DND-41 (cell line): ENCODE data around the gene RSPH9.

Experiments used
- ATAC-seq: fragments of 200-7000 bp; cut with Tn5 transposase; 3 replicates; pipeline ENCODE4 v1.9.1; 2021; ENCODE audit warnings: low read depth; ENCODE audit not compliant: insufficient read depth
- DNase-seq: peaks from one replicate; pipeline ENCODE4 v3.0.0-alpha.2; 2020
- H2AFZ ChIP-seq: 2 replicates; pipeline ENCODE4 v1.6.0; 2012; ENCODE audit warnings: low read depth, low read length
- H3K27ac ChIP-seq: 2 replicates; pipeline ENCODE4 v1.5.1; 2012; ENCODE audit warnings: low read length, inconsistent platforms
- H3K27me3 ChIP-seq: fragments of 200-600 bp; sonication (generic); 2 replicates; pipeline ENCODE4 v1.6.0; 2012; ENCODE audit warnings: low read length, mild to moderate bottlenecking, inconsistent platforms; ENCODE audit not compliant: insufficient read depth, poor library complexity
- H3K36me3 ChIP-seq: 2 replicates; pipeline ENCODE4 v1.5.1; 2012; ENCODE audit warnings: low read length, inconsistent platforms; ENCODE audit not compliant: insufficient read depth
- H3K4me1 ChIP-seq: 2 replicates; pipeline ENCODE4 v1.5.1; 2012; ENCODE audit warnings: mild to moderate bottlenecking, low read length; ENCODE audit not compliant: insufficient read depth
- H3K4me2 ChIP-seq: 2 replicates; pipeline ENCODE4 v1.6.0; 2012; ENCODE audit warnings: mild to moderate bottlenecking, moderate library complexity, low read length, inconsistent platforms; ENCODE audit not compliant: insufficient read depth
- H3K4me3 ChIP-seq, 2 experiments: fragments of 200-600 bp in 1 of 2; shearing (Covaris generic) in 1 of 2; 2 replicates each; pipeline ENCODE4 v1.5.1; 2012 to 2016; ENCODE audit warnings: inconsistent platforms in 2 of 2, low read length in 2 of 2, mild to moderate bottlenecking in 2 of 2, low read depth in 1 of 2, moderate library complexity in 1 of 2
- H3K79me2 ChIP-seq: 2 replicates; pipeline ENCODE4 v1.6.0; 2012; ENCODE audit warnings: low read length, inconsistent platforms; ENCODE audit not compliant: insufficient read depth
- H3K9ac ChIP-seq: 2 replicates; pipeline ENCODE4 v1.6.0; 2012; ENCODE audit warnings: low read depth, mild to moderate bottlenecking, inconsistent platforms, low read length, moderate library complexity
- H3K9me3 ChIP-seq: 2 replicates; pipeline ENCODE4 v1.5.1; 2012; ENCODE audit warnings: low read length, moderate library complexity, mild to moderate bottlenecking, inconsistent platforms; ENCODE audit not compliant: insufficient read depth, severe bottlenecking
- H4K20me1 ChIP-seq: 2 replicates; pipeline ENCODE4 v1.6.0; 2012; ENCODE audit warnings: low read length; ENCODE audit not compliant: insufficient read depth
- EZH2 ChIP-seq: IDR thresholded peaks from 3 replicates; pipeline ENCODE4 v1.6.1; 2012; ENCODE audit warnings: borderline replicate concordance, low read depth, mild to moderate bottlenecking, moderate library complexity, low read length, inconsistent platforms; ENCODE audit not compliant: severe bottlenecking
- TF ChIP-seq, protein P1 (sequence below): IDR thresholded peaks from 2 replicates; pipeline ENCODE4 v1.5.1; 2012; ENCODE audit warnings: borderline replicate concordance, low read length, moderate library complexity, mild to moderate bottlenecking; ENCODE audit not compliant: poor library complexity, severe bottlenecking; ENCODE audit errors: extremely low read depth

RSPH9 gene

GRCh38 chr6:43606019-43606418 is 38.8 kb upstream of the RSPH9 start:
- no peak for ATAC-seq
- Histone ChIP-seq H4K20me1 (no peaks in the 10 kb centered on the region), H3K9ac (no peak overlapping the region), H3K27ac (no peak overlapping the region), H3K79me2 (no peaks in the 10 kb centered on the region), H3K36me3 (peaks cover 87% of the 10 kb centered on the region), H3K9me3 (no peaks in the 10 kb centered on the region), H3K27me3 (no peaks in the 10 kb centered on the region), H3K4me2 (no peak overlapping the region), H3K4me3 (no peak overlapping the region), H3K4me1 (no peaks in the 10 kb centered on the region), H2AFZ (no peak overlapping the region)
- no peak for TF ChIP-seq EZH2
- TF ChIP-seq, protein P1, sequence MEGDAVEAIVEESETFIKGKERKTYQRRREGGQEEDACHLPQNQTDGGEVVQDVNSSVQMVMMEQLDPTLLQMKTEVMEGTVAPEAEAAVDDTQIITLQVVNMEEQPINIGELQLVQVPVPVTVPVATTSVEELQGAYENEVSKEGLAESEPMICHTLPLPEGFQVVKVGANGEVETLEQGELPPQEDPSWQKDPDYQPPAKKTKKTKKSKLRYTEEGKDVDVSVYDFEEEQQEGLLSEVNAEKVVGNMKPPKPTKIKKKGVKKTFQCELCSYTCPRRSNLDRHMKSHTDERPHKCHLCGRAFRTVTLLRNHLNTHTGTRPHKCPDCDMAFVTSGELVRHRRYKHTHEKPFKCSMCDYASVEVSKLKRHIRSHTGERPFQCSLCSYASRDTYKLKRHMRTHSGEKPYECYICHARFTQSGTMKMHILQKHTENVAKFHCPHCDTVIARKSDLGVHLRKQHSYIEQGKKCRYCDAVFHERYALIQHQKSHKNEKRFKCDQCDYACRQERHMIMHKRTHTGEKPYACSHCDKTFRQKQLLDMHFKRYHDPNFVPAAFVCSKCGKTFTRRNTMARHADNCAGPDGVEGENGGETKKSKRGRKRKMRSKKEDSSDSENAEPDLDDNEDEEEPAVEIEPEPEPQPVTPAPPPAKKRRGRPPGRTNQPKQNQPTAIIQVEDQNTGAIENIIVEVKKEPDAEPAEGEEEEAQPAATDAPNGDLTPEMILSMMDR: no peak
- DNase-seq: no peak

DNA sequence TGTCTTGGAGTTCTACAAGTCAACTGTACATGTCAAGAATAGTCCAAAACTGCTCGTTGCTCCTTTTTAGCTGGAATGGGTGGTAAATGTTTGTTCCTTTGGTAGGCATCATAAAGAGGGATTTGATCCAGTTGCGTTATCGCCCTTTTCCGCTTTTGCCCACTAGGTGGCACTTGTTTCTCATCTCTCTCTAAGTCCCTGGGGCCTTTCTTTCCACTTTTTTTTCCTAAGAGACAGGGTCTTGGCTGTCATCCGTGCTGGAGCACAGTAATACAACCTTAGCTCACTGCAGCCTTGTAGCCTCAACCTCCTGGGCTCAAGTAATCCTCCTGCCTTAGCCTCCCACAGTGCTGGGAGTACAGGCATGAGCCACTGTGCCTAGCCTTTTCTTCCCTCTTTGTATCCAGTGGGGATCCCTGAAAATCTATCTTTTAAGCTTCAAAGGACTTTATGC is 36.5 kb upstream of the RSPH9 start:
- TF ChIP-seq, protein P1: peak; percentile 87
- no peak for TF ChIP-seq EZH2
- no peak overlapping the region for H2AFZ ChIP-seq

DNA sequence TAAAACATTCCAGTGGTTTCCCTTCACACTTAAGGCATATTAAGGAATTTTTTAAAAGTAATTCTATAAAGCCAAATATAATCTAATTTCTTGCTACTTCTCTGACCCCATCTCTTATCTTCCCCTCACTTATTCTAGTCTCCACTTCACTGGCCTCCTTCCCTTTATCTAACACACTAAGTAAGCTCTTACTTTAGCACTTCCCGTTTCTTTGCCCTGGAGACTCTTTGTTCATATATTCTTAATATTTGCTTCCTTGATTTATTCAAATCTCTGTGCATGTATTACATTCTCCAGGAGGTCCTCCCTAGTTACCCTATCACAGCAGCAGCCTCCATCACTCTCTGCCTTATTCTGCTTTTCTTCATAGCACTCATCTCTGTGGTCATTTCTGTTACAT is 36.0 kb upstream of the RSPH9 start:
- Histone ChIP-seq H3K9ac (no peak overlapping the region), H3K27ac (no peak overlapping the region), H3K36me3 (peaks cover 87% of the 10 kb centered on the region), H3K27me3 (no peaks in the 10 kb centered on the region), H3K4me1 (no peaks in the 10 kb centered on the region), H2AFZ (no peak overlapping the region), H3K79me2 (no peaks in the 10 kb centered on the region), H4K20me1 (no peaks in the 10 kb centered on the region), H3K4me3 (no peak overlapping the region), H3K4me2 (no peak overlapping the region), H3K9me3 (no peaks in the 10 kb centered on the region)
- ATAC-seq: no peak
- TF ChIP-seq, protein P1: no peak
- TF ChIP-seq EZH2: no peak
- DNase-seq: no peak

More for the DNA sequence above, 36.5 kb upstream of the RSPH9 start:
- Histone ChIP-seq H3K4me1 (no peaks in the 10 kb centered on the region), H3K9ac (no peak overlapping the region), H4K20me1 (no peaks in the 10 kb centered on the region), H3K27me3 (no peaks in the 10 kb centered on the region), H3K9me3 (no peaks in the 10 kb centered on the region), H3K4me2 (no peak overlapping the region), H3K4me3 (no peak overlapping the region), H3K27ac (no peak overlapping the region), H3K36me3 (peaks cover 87% of the 10 kb centered on the region), H3K79me2 (no peaks in the 10 kb centered on the region)
- DNase-seq: peak; percentile 72
- ATAC-seq: peak; percentile 84

- H3K9ac ChIP-seq: no peak overlapping the region
- H3K27me3 ChIP-seq: no peaks in the 10 kb centered on the region
- no peak overlapping the region for H3K4me2 ChIP-seq
- no peak overlapping the region for H3K4me3 ChIP-seq
- TF ChIP-seq, protein P1: no peak
- TF ChIP-seq EZH2: no peak
- H3K36me3 ChIP-seq: peaks cover 87% of the 10 kb centered on the region
- no peak overlapping the region for H3K27ac ChIP-seq
- H3K79me2 ChIP-seq: no peaks in the 10 kb centered on the region
- H3K9me3 ChIP-seq: no peaks in the 10 kb centered on the region
- no peak overlapping the region for H2AFZ ChIP-seq
- DNase-seq: no peak
- no peaks in the 10 kb centered on the region for H3K4me1 ChIP-seq
- no peaks in the 10 kb centered on the region for H4K20me1 ChIP-seq
- ATAC-seq: no peak
These were observed 35.4 kb upstream of the RSPH9 start for GRCh38 chr6:43609402-43609801.
